ENCODE data around the gene DMAP1.

DMAP1 gene

DNA sequence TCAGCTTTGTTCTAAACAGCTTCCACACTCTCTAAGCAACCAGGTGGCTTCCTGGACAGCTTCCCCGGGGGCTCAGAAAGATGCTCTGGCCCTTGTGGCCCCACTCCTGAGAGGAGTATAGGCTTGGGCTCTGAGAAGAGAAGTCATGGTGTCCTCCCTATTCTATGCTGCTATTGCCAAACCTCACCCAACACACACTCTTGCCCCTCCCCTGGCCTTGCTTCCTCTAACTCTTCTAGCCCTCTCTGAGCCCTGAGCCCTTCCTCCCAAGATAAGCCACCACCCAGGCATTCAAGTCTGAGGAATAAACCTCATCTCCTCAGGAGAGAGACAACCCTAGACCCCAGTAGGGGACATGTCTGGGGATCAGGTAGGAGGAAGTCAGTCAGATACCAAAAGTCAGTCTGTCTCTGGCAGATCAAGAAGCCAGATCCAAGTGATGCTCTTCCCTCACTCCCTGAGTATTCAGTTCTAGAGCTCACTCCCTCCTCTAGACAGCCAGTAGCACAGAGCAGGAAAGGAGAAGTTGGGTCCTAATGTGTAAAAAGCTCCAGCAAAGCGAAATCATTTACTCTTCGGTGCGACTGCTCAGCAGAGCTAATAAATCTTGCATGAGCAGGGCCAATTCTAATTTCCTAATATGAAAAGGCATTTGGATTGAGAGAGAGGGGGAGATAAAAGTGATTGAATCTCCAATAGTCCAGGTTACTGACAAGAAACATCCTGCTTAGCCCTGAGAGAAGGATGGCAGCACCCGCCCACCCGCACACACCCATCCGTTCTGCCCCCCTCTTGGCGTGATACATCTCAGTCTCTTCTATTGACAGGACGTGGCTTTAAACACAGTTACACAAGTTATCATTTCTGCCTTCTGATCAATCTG lies 50.5 kb downstream of the DMAP1 start:
- Histone ChIP-seq H3K9ac (ENCODE audit: insufficient read length, low read depth) (no peak overlapping the region), H3K36me3 (ENCODE audit: insufficient read depth, insufficient read length, low read length) (peaks cover 11% of the 10 kb centered on the region), H3K4me1 (ENCODE audit: insufficient read depth, insufficient read length) (peaks cover 8% of the 10 kb centered on the region), H3K4me3 (ENCODE audit: insufficient read length, low read depth) (no peak overlapping the region), H3K9me3 (ENCODE audit: insufficient read depth, low read length) (no peaks in the 10 kb centered on the region), H3K27me3 (ENCODE audit: insufficient read depth, insufficient read length) (no peaks in the 10 kb centered on the region)
- no peak for DNase-seq (ENCODE audit: low read depth, low spot score)
- TF ChIP-seq YY1 (IDR thresholded peaks at IDR 0.05; ENCODE audit: insufficient read depth, insufficient read length) = no peak
- no peak for TF ChIP-seq ZNF274 (IDR thresholded peaks at IDR 0.05; ENCODE audit: low read depth, low read length)
- no peak for TF ChIP-seq SUZ12 (IDR thresholded peaks at IDR 0.05; ENCODE audit: extremely low read depth, insufficient read depth, insufficient read length)

DNA sequence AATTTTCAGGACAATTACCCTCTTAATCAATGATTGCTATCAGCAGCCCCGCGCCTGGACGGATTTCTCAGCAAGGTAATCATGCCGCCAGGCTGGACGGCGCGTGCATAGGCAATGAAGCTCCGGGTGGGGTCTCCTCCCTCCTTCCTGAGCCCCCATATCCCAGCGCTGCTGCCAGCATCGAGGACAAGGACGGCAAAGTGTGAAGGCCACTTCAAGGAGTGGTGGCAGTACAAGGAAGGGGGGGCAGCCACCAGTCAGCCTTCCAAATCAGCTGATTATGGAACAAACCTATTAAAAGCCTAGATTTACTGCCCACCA lies 51.1 kb downstream of the DMAP1 start:
- Histone ChIP-seq H3K4me3 (ENCODE audit: insufficient read length, low read depth) (no peak overlapping the region), H3K27me3 (ENCODE audit: insufficient read depth, insufficient read length) (no peaks in the 10 kb centered on the region), H3K9me3 (ENCODE audit: insufficient read depth, low read length) (no peaks in the 10 kb centered on the region), H3K9ac (ENCODE audit: insufficient read length, low read depth) (no peak overlapping the region), H3K36me3 (ENCODE audit: insufficient read depth, insufficient read length, low read length) (peaks cover 12% of the 10 kb centered on the region), H3K4me1 (ENCODE audit: insufficient read depth, insufficient read length) (peaks cover 8% of the 10 kb centered on the region)
- DNase-seq (ENCODE audit: low read depth, low spot score) = no peak
- TF ChIP-seq SUZ12 (IDR thresholded peaks at IDR 0.05; ENCODE audit: extremely low read depth, insufficient read depth, insufficient read length) (no peak), ZNF274 (IDR thresholded peaks at IDR 0.05; ENCODE audit: low read depth, low read length) (no peak), YY1 (IDR thresholded peaks at IDR 0.05; ENCODE audit: insufficient read depth, insufficient read length) (no peak)

- H3K36me3 ChIP-seq (ENCODE audit: insufficient read depth, insufficient read length, low read length) = peaks cover 14% of the 10 kb centered on the region
- H3K27me3 ChIP-seq (ENCODE audit: insufficient read depth, insufficient read length) = no peaks in the 10 kb centered on the region
- TF ChIP-seq SUZ12 (IDR thresholded peaks at IDR 0.05; ENCODE audit: extremely low read depth, insufficient read depth, insufficient read length) (no peak), ZNF274 (IDR thresholded peaks at IDR 0.05; ENCODE audit: low read depth, low read length) (no peak), YY1 (IDR thresholded peaks at IDR 0.05; ENCODE audit: insufficient read depth, insufficient read length) (no peak)
- no peaks in the 10 kb centered on the region for H3K9me3 ChIP-seq (ENCODE audit: insufficient read depth, low read length)
- H3K9ac ChIP-seq (ENCODE audit: insufficient read length, low read depth) = no peak overlapping the region
- peaks cover 8% of the 10 kb centered on the region for H3K4me1 ChIP-seq (ENCODE audit: insufficient read depth, insufficient read length)
- H3K4me3 ChIP-seq (ENCODE audit: insufficient read length, low read depth) = no peak overlapping the region
- no peak for DNase-seq (ENCODE audit: low read depth, low spot score)
These were observed 52.5 kb downstream of the DMAP1 start for GRCh38 chr1:44265656-44266358.

DNA sequence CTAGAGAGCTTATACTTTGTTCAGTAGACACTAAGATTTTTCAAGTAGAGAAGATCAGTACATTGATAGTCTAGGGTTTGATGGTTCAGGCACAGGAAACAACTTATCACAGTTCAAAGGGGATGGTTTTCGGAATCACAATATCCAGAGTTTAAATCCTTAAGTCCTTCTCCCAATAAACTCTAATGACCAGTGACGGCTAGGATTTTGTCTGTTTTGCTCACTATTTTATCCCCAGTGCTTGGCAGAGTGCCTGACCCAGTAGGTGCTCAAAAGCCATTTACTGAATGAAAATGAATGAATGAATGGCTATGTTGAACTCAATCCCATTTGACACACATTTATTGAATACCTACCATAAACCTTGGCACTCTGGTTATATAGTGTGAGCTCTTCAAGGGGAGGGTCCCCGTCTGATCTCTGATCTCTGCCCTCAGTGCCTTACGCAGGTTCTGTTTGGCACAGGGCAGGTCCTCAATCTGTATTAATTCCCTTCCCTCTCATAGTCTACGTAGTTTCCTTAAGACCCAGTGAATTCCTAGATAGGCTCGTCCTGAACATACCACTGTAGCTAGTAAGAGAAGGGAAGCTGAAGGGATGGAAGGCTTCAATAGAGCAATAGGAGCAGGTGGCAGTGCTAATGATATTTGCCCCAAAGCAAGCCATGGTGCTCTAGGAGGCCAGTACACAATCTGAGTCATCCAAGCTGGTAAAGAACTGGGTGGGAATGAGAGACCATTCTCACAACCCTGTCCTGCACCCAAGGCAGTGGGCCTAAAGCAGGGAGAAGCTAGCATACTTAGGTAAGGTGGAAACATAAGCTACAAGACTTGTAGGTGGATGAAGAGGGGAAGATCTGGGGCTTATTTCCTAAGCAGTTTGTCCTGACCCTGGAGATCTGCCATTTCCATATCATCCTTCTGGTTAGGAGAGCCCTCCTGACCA lies 53.4 kb downstream of the DMAP1 start:
- TF ChIP-seq ZNF274 (IDR thresholded peaks at IDR 0.05; ENCODE audit: low read depth, low read length) (no peak), YY1 (IDR thresholded peaks at IDR 0.05; ENCODE audit: insufficient read depth, insufficient read length) (no peak), SUZ12 (IDR thresholded peaks at IDR 0.05; ENCODE audit: extremely low read depth, insufficient read depth, insufficient read length) (no peak)
- no peaks in the 10 kb centered on the region for H3K9me3 ChIP-seq (ENCODE audit: insufficient read depth, low read length)
- H3K36me3 ChIP-seq (ENCODE audit: insufficient read depth, insufficient read length, low read length) = peaks cover 14% of the 10 kb centered on the region
- no peak overlapping the region for H3K4me3 ChIP-seq (ENCODE audit: insufficient read length, low read depth)
- DNase-seq (ENCODE audit: low read depth, low spot score) = no peak
- no peaks in the 10 kb centered on the region for H3K27me3 ChIP-seq (ENCODE audit: insufficient read depth, insufficient read length)
- H3K9ac ChIP-seq (ENCODE audit: insufficient read length, low read depth) = no peak overlapping the region
- peaks cover 5% of the 10 kb centered on the region for H3K4me1 ChIP-seq (ENCODE audit: insufficient read depth, insufficient read length)

GRCh38 chr1:44267438-44267837 lies 54.2 kb downstream of the DMAP1 start:
- H3K9me3 ChIP-seq (ENCODE audit: insufficient read depth, low read length) = no peaks in the 10 kb centered on the region
- no peaks in the 10 kb centered on the region for H3K27me3 ChIP-seq (ENCODE audit: insufficient read depth, insufficient read length)
- no peaks in the 10 kb centered on the region for H3K4me1 ChIP-seq (ENCODE audit: insufficient read depth, insufficient read length)
- peaks cover 14% of the 10 kb centered on the region for H3K36me3 ChIP-seq (ENCODE audit: insufficient read depth, insufficient read length, low read length)
- no peak overlapping the region for H3K9ac ChIP-seq (ENCODE audit: insufficient read length, low read depth)
- no peak for DNase-seq (ENCODE audit: low read depth, low spot score)
- TF ChIP-seq SUZ12 (IDR thresholded peaks at IDR 0.05; ENCODE audit: extremely low read depth, insufficient read depth, insufficient read length) = no peak
- no peak for TF ChIP-seq YY1 (IDR thresholded peaks at IDR 0.05; ENCODE audit: insufficient read depth, insufficient read length)
- no peak for TF ChIP-seq ZNF274 (IDR thresholded peaks at IDR 0.05; ENCODE audit: low read depth, low read length)
- H3K4me3 ChIP-seq (ENCODE audit: insufficient read length, low read depth) = no peak overlapping the region

GRCh38 chr1:44268054-44268453 lies 54.8 kb downstream of the DMAP1 start:
- H3K27me3 ChIP-seq (ENCODE audit: insufficient read depth, insufficient read length) = no peaks in the 10 kb centered on the region
- H3K4me3 ChIP-seq (ENCODE audit: insufficient read length, low read depth) = no peak overlapping the region
- TF ChIP-seq YY1 (IDR thresholded peaks at IDR 0.05; ENCODE audit: insufficient read depth, insufficient read length) = no peak
- no peak for TF ChIP-seq SUZ12 (IDR thresholded peaks at IDR 0.05; ENCODE audit: extremely low read depth, insufficient read depth, insufficient read length)
- TF ChIP-seq ZNF274 (IDR thresholded peaks at IDR 0.05; ENCODE audit: low read depth, low read length) = no peak
- DNase-seq (ENCODE audit: low read depth, low spot score) = no peak
- H3K9ac ChIP-seq (ENCODE audit: insufficient read length, low read depth) = no peak overlapping the region
- peaks cover 12% of the 10 kb centered on the region for H3K36me3 ChIP-seq (ENCODE audit: insufficient read depth, insufficient read length, low read length)
- no peaks in the 10 kb centered on the region for H3K4me1 ChIP-seq (ENCODE audit: insufficient read depth, insufficient read length)
- H3K9me3 ChIP-seq (ENCODE audit: insufficient read depth, low read length) = no peaks in the 10 kb centered on the region
